GM19328 (cell line): ENCODE data around the gene GNB1L.

Source experiments
- ATAC-seq: cut with Tn5 transposase; IDR thresholded peaks from one replicate; pipeline ENCODE4 v1.9.1; 2021; ENCODE audit warnings: mild to moderate bottlenecking, moderate library complexity; ENCODE audit not compliant: unreplicated experiment

The GNB1L gene

GRCh38 chr22:19765477-19766239 is 89.0 kb downstream of the GNB1L start:
- no peak for ATAC-seq

DNA sequence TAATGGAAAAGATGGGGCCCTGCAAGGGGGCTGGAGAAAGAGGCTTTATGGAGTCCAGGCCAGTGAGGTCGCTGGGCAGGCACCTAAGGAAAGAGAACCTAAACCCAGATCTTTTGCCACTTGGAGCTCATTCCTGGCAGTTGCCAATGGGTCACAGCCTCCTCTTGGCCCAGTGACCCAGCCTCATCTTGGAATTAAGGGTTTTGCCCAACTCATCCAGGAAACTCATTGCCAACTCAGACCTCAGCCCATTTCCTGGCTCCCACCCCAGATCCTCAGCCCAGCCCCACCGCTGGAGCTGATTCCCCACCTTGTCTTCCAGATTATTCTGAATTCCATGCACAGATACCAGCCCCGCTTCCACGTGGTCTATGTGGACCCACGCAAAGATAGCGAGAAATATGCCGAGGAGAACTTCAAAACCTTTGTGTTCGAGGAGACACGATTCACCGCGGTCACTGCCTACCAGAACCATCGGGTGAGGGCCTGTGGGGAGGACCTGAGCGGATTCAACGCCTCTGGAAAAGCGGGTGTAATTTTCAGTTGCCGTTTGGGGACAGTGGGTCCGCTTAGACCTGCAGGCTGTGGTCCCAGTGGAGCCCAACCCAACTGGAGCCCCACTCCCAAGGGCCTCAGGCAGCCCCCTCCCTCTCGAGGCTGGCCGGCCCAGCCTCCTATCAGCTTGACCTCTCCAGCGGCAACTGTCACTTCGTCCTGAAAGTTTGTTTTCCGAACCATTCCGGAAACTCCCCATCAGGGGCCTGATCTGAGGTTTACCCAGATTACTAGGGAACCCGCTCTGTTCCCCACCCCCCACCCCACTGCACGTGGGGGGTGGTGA is 89.8 kb downstream of the GNB1L start:
- no peak for ATAC-seq

GRCh38 chr22:19764299-19764593 is 90.4 kb downstream of the GNB1L start:
- ATAC-seq, result no peak

GRCh38 chr22:19763458-19764298 is 91.0 kb downstream of the GNB1L start:
- ATAC-seq, result no peak

DNA sequence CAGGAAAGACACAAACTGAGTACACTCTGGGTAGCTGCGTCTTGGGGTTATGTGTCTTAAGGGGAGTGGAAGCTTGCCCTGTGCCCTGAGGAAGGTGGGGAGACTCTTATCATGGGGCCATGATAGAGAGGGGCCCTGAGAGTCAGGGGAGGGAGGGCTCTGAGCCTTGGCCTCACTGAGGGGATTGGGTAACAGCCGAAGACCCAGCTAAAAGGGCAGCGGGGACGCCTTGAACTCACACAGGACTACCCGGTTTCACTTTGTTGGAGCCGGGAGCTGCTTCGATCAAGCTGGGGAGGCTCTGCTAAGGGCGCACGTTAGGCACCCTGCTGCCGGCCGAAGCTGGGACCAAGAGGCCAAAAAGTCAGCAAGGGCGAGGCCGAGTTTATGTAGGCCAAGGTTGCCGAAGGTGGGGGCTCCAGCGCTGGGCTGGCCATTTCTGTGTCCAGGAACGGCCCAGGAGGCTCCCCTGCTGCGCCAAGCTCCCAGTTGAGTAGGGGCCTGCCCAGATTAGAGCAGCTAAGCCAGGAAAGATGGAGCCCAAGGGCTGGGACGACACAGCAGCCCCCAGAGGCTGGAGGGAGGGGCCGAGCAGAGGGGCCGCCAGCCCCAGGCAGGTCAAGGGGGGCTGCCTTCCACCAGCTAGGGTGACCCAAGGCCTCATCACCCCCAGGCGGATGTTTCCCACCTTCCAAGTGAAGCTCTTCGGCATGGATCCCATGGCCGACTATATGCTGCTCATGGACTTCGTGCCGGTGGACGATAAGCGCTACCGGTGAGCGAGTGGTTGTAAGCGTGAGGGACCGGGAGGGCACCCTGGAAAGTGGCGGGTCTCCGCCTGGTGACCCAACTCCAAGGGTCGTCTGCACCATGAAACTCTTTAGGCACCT is 91.9 kb downstream of the GNB1L start:
- ATAC-seq, result no peak

DNA sequence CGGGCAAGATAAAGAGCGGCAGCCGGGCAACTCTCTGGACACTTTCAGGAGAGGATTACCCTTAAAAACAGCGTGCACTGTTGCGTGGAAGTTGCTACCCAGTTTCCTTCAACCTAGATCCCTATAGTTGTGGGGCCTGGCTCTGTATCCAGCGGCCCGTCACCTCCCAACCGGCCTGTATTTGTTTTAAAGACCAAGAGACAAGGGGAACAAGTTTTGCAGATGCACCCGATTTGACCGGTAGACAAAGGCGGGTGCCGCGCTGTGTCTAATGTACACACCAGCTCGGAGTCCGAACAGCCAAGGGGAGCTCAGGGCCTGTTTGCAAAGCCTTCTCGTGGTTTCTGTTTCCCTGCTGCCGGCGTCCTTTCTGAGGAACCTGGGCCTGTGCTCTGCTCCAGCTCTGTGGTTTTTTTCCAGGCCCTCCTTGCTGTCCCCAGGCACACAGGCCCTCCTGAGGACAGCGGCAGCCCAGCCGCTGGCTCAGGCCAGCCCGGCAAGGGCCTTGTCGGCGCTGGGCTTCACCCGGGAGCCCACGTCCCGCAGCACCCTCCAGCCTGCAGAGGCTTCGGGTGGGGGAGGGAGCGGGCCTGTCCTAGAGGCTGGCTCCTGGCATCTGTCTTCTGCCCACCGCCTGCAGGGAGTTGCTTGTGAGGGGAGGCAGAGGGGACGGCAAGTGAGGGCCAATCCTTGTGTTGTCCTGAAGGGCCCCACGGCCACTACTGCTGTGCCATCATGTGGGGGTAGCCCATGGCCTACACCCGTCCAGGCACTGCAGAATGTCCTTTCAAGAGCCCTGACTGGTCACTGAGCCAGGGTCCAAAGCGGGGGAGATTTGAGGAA is 92.7 kb downstream of the GNB1L start:
- ATAC-seq, result no peak

GRCh38 chr22:19760951-19761724 is 93.5 kb downstream of the GNB1L start:
- no peak for ATAC-seq

DNA sequence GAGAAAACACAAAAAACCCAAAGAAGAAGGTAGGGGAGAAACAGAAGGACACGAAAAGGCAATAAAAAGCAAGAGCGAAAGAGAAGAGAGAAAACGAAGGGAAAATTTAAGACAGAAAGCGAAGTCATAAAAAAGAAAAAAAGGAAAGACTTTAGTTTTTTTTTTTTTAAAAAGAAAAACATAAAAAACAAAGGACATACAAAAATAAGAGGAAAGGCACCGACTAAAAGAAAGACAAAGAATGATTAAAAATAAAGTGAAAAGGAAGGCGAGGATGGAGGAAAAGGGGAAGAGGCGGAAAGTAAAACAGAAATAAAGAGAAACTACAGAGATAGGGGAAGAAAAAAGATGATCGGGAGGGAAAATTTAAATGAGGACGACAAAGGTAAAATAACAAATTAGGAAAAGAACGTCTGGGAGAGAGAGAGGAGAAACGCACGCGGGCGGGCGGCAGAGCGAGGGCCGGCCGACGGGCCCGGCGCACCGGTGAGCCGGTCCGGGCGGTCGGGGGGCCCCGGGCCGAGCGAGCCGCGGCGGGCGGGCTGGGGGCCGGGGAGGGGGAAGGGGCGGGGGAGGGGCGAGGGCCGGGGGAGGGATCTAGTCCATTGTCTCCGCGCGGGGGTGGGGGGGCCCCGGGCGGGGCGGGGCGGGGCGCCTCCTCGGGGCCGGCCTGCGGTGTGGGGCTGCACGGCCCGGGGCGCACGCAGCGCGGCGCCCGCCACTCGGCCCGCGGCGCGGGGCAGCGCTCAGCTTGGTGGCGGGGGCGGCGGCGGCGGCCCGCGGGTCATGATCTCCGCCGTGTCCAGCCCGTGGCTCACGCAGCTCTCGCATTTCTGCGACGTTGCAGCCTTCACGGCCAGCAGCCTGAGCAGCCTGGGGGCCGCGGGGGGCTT is 94.4 kb downstream of the GNB1L start, which contains the start of gene TBX1:
TSS of gene TBX1 (plus strand) at position 721 of the 893 bp plus-strand sequence. CDS start at position 787, 66 bp downstream.
- ATAC-seq, result no peak

DNA sequence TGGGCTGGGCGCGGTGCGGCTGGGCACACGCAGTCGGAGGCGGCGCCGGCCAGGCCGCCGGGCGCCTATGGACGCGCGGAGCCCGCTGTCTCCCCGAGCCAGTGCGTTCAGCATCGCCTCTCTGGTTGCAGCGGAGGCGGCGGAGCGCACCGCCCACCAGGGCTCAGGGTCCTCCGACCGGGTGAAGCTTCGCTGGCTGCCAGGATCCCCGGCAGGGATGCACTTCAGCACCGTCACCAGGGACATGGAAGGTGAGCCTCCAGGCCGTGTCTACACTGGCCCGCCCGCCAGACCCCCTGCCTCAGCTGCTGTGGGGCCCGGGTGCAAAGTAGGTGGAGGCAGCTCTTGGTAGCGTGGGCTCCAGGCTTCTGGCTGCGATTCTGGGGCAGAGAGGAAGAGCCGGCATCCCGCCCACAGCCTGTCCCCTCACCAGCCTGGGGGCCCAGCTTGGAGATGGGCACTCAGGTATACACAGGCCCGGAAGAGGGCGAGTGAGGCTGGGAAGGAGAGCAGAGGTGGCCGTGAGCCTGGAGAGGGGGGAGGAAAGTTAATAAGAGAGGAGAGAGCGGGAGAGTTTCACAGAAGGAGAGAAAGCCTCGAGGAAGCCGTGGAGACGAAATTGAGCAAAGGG is 95.1 kb downstream of the GNB1L start:
- ATAC-seq, result no peak

DNA sequence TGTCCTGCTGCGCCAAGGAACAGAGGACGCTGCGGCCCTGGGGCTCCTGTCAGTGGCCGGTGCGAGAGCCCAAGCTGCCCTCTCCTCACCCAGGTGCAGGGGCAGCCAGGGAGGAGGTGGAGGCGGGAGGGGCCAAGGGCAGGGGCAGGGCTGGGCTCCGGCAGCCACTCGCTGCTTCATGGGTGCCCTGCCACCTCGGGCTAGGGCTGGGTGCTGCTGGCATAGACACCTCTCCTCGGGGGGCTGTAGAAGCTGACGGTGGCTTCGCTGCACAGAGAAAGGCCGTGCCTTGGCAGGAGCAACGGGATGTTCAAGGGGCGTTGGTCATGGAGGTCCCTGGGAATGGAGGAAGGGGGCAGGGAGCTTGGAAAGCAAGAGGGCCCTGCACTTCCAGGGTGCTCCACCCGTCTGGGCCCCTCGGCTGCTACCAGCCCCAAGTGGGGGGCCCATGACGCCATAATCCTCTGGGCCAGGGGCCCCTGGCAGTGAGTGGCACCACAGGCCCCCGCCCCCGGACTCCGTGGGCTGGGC is 95.7 kb downstream of the GNB1L start:
- ATAC-seq, result no peak

DNA sequence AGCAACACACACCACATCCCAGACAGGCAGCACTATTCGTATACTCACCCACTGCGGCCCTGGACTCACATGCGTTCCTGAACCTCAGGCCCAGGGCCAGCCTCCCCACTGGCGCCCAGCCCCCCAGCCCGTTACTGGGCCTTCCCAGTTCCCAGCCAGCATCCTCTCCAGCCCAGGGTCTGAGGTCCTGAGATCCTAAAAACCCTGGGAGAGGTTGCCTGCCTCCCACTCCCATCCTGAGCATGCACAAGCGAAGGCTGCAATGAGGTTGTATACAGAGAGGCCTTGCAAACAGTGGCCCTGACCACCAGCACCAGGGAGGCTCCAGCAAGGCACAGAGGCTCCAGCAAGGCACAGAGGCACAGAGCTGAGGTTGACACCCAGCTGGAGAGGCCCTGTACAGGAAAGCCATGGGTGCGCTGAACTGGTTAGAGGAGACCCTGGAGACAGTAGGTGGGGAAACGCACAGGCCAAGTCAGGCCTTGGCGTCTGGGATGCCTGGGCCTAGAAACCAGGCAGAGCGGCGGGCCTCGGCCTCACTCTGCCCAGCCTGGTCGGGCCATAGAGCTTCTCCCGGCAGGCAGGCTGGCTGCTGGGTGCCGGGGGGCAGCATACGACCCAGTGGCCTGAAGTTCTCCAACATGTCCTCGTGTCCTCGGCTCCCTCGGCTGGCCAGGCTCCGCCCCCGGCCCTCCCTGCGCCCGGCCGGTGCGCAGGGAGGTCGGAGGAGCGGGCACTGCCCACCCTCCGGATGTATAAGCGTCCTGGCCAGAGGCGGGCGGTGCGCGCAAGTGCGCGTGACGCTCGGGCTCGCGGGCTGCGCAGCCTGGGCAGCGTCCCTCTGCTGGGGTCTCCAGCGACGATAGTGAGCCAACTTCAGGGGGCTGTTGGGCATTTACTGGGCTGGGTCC is 96.4 kb downstream of the GNB1L start:
- ATAC-seq, result no peak

DNA sequence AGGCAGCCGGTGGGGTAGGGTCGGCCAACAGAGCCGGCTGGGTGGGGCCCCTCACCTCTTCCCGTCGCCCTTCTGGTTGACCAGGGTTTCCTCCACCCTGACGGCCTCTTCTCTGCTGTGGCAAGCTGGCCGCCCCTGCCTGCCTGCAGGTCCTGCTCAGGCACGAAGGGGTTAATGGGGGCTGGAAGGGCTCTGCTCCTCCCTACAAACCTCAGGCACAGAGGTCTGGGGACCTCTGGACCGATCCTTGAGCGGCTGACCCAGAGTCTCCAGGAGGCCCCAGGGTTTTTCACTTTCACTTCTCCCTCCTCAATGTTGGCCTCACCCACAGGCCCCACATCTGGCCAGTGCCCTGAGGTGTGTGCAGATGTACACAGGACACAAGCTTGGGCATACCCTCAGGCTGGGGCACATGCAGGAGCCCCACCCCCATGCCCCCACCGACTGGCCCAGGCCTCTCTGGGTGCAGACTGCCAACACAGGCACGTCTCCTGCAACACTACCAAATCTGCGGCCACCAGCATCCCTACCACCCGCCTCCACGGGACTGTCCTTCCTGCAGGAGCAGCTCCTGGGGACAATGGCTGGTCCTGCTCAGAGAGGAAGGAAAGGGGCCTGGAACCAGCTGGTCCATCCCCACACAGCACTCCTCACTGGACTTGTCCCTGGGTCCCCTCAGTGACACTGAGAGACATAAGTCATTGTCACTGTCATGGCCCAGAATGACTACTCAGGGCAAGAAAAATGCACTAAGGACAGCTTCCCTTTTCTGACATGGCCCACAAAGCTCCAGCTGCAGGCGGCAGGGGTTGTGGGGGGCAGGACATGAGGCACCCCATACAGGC is 97.3 kb downstream of the GNB1L start:
- ATAC-seq, result no peak

- no peak for ATAC-seq
Observed at GRCh38 chr22:19756288-19757128, 98.2 kb downstream of the GNB1L start.

- no peak for ATAC-seq
Observed at GRCh38 chr22:19755722-19756287, 98.9 kb downstream of the GNB1L start.
